ENCODE results near the gene RSPH4A.
A peak's percentile ranks its signal among the peaks of the same experiment; 100 is the strongest.

RSPH4A gene

GRCh38 chr6:116625872-116626271 lies 9.6 kb downstream of the RSPH4A start:
- TF ChIP-seq, protein P1, sequence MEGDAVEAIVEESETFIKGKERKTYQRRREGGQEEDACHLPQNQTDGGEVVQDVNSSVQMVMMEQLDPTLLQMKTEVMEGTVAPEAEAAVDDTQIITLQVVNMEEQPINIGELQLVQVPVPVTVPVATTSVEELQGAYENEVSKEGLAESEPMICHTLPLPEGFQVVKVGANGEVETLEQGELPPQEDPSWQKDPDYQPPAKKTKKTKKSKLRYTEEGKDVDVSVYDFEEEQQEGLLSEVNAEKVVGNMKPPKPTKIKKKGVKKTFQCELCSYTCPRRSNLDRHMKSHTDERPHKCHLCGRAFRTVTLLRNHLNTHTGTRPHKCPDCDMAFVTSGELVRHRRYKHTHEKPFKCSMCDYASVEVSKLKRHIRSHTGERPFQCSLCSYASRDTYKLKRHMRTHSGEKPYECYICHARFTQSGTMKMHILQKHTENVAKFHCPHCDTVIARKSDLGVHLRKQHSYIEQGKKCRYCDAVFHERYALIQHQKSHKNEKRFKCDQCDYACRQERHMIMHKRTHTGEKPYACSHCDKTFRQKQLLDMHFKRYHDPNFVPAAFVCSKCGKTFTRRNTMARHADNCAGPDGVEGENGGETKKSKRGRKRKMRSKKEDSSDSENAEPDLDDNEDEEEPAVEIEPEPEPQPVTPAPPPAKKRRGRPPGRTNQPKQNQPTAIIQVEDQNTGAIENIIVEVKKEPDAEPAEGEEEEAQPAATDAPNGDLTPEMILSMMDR (IDR thresholded peaks at IDR 0.05; ENCODE audit: control insufficient read depth, insufficient read depth, low read depth, low read length, missing control alignments): no peak
- DNase-seq (ENCODE audit: low read depth): no peak
- H3K4me3 ChIP-seq (ENCODE audit: control insufficient read depth, low read depth, low read length): no peak overlapping the region

- no peak overlapping the region for H3K4me3 ChIP-seq (ENCODE audit: control insufficient read depth, low read depth, low read length)
- TF ChIP-seq, protein P1 (IDR thresholded peaks at IDR 0.05; ENCODE audit: control insufficient read depth, insufficient read depth, low read depth, low read length, missing control alignments): no peak
- no peak for DNase-seq (ENCODE audit: low read depth)
These were observed 13.3 kb downstream of the RSPH4A start for GRCh38 chr6:116629563-116629981.

DNA sequence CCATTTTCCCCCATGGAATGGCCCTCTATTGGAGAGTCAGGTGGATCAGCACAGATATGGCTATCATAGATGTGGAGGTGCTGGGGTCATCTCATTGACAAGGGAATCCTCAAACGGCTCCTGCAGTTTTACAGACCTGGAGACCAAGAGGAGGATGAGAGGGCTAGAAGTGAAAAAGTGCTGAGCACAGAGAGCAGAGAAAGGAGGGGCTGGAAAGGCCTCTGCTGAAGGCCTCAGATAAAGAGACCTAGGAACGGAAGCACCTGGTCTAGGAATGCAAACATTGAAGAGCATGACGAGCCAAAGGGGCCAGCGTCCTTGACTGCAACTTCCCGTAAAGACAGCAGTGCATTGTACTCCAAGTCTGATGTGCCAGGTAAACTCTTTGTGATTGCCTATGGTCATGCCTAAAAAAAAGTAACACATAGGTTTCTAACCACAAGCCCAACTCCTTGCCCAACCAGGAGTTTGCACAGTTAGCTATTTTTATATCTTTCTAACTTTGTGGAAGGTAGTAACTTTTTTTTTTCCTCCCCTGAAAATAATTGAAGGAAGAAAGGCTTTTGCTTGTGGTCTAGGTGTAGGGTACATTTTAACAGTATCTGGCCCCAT lies 15.2 kb downstream of the RSPH4A start:
- no peak overlapping the region for H3K4me3 ChIP-seq (ENCODE audit: control insufficient read depth, low read depth, low read length)
- TF ChIP-seq, protein P1 (IDR thresholded peaks at IDR 0.05; ENCODE audit: control insufficient read depth, insufficient read depth, low read depth, low read length, missing control alignments): no peak
- no peak for DNase-seq (ENCODE audit: low read depth)

GRCh38 chr6:116633685-116634084 lies 17.4 kb downstream of the RSPH4A start:
- no peak overlapping the region for H3K4me3 ChIP-seq (ENCODE audit: control insufficient read depth, low read depth, low read length)
- DNase-seq (ENCODE audit: low read depth): no peak
- TF ChIP-seq, protein P1 (IDR thresholded peaks at IDR 0.05; ENCODE audit: control insufficient read depth, insufficient read depth, low read depth, low read length, missing control alignments): peak; percentile 21

- no peak overlapping the region for H3K4me3 ChIP-seq (ENCODE audit: control insufficient read depth, low read depth, low read length)
- DNase-seq (ENCODE audit: low read depth): no peak
- TF ChIP-seq, protein P1 (IDR thresholded peaks at IDR 0.05; ENCODE audit: control insufficient read depth, insufficient read depth, low read depth, low read length, missing control alignments): no peak
These were observed 31.9 kb downstream of the RSPH4A start for GRCh38 chr6:116648156-116648555.

GRCh38 chr6:116649129-116649528 lies 32.9 kb downstream of the RSPH4A start:
- H3K4me3 ChIP-seq (ENCODE audit: control insufficient read depth, low read depth, low read length): no peak overlapping the region
- DNase-seq (ENCODE audit: low read depth): no peak
- TF ChIP-seq, protein P1 (IDR thresholded peaks at IDR 0.05; ENCODE audit: control insufficient read depth, insufficient read depth, low read depth, low read length, missing control alignments): no peak
